Omental fat pad (tissue), 4 donors: ENCODE measurements around the gene PLCXD1. TPM values are rescaled to one million over a fixed set of nuclear protein-coding genes. Genes with fewer than 3 reads are reported as not detected.

Experiments
- ATAC-seq: fragments of 150-250 bp; one replicate; pipeline ENCODE4 v1.9.1; 2016; ENCODE audit warnings: mild to moderate bottlenecking, moderate library complexity; ENCODE audit not compliant: low FRiP score
- DNase-seq: peaks from one replicate; pipeline ENCODE4 v3.0.0-alpha.2; 2019; ENCODE audit warnings: low spot score
- total RNA-seq, 4 donors: library from RNA; depleted of rRNA; stranded (reverse); fragments of >200 nt; gene quantifications; one replicate each; pipeline ENCODE4 v1.1.0, GENCODE V29; 2016
- TF ChIP-seq, protein P1 (sequence below), 3 donors: fragments of 450-650 bp; IDR thresholded peaks; one replicate each; pipeline ENCODE4 v1.5.1; 2016 to 2017; ENCODE audit warnings: antibody characterized with exemption in 3 of 3, mild to moderate bottlenecking in 3 of 3, moderate library complexity in 2 of 3

Gene PLCXD1
- total RNA-seq, 4 donors from 2014 or later = 12.8 to 32.3 (median 21.9) TPM

DNA sequence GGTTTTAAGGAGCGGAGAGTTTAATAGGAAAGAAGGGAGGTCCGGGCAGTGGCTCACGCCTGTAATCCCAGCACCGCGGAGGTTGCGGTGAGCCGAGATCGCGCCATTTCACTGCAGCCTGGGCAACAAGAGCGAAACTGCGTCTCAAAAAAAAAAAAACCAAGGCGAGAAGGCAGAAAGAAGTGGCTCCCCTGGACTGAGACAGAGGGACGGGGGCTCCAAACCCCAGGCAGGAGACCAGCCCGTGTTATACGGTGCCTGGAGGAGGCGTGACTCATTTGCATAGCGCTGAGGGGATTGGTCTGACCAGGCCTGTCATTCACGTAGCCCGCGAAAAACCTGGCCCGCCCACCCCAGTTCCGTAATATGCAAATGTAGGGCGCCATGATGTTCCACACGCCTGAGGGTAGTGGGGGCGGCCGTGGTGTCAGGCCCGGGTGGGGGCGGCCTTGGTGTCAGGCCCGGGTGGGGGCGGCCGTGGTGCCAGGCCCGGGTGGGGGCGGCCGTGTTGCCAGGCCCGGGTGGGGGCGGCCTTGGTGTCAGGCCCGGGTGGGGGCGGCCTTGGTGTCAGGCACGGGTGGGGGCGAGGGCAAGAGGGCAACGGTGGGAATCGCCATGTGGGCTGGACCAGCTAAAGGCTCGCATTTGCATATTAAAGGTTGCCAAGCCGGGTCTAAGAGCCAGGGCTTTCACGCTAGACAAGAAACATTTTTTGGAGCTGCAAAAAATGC lies 2.1 kb downstream of the PLCXD1 start:
- TF ChIP-seq, protein P1, sequence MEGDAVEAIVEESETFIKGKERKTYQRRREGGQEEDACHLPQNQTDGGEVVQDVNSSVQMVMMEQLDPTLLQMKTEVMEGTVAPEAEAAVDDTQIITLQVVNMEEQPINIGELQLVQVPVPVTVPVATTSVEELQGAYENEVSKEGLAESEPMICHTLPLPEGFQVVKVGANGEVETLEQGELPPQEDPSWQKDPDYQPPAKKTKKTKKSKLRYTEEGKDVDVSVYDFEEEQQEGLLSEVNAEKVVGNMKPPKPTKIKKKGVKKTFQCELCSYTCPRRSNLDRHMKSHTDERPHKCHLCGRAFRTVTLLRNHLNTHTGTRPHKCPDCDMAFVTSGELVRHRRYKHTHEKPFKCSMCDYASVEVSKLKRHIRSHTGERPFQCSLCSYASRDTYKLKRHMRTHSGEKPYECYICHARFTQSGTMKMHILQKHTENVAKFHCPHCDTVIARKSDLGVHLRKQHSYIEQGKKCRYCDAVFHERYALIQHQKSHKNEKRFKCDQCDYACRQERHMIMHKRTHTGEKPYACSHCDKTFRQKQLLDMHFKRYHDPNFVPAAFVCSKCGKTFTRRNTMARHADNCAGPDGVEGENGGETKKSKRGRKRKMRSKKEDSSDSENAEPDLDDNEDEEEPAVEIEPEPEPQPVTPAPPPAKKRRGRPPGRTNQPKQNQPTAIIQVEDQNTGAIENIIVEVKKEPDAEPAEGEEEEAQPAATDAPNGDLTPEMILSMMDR (IDR thresholded peaks at IDR 0.05) = no peak
- peak; percentile 98 for ATAC-seq
- peak; percentile 83 for DNase-seq

DNA sequence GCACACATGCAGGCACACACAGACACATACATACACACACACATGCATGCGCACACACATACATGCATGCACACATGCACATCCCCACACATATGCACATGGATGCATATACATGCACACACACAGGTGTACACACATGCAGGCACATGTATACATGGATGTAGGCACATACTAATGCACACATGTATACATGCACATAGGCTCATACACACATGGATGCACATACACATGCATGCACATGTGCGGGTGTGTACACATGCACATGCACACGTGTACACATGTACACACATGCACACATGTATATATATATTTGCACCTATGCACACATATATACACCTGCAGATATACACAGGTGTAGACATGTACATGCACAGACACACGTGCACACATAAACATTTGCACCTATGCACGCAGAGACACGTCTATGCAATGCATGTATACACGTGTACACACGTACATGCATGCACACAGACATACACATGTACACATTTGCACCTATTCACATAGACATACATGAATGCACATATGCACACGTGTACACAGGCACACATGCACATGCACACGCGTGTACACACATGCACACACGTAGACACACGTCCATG lies 4.0 kb downstream of the PLCXD1 start:
- no peak for DNase-seq
- TF ChIP-seq, protein P1 (IDR thresholded peaks at IDR 0.05) = no peak
- ATAC-seq = no peak

DNA sequence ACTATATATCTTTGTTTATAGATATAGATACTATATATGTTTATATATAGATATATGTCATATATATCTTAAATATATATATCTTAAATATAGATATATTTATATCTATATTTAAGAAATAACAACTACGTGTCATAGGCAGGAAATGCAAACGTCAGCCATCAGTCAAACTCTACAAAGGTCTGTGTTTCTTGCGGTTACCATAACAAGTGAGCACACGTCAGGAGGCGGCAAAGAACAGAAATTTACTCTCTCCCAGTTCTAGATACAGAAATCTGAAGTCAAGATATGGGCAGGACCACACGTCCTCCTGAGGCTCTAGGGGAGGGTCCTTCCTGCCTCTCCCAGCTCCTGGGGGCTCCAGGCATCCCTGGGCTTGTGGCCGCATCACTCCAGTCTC lies 6.5 kb downstream of the PLCXD1 start:
- TF ChIP-seq, protein P1 (IDR thresholded peaks at IDR 0.05) = no peak
- ATAC-seq = no peak
- no peak for DNase-seq

DNA sequence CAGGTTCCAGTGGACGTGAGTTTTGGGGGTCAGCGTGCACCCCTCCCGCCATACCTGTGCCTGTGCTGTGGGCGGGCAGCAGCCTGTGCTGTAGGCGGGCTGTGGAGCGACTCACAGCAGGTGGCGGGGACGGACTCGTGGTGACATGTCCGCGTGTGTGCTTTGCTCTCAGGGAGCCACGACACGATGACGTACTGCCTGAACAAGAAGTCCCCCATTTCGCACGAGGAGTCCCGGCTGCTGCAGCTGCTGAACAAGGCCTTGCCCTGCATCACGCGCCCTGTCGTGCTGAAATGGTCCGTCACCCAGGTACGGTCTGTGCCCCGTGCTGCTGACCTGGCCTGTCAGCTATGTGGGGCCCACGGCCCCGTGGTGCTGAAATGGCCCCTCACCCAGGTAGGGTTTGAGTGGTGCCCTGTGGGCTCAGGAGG lies 7.4 kb downstream of the PLCXD1 start:
- TF ChIP-seq, protein P1 (IDR thresholded peaks at IDR 0.05) = no peak
- ATAC-seq = no peak
- no peak for DNase-seq

DNA sequence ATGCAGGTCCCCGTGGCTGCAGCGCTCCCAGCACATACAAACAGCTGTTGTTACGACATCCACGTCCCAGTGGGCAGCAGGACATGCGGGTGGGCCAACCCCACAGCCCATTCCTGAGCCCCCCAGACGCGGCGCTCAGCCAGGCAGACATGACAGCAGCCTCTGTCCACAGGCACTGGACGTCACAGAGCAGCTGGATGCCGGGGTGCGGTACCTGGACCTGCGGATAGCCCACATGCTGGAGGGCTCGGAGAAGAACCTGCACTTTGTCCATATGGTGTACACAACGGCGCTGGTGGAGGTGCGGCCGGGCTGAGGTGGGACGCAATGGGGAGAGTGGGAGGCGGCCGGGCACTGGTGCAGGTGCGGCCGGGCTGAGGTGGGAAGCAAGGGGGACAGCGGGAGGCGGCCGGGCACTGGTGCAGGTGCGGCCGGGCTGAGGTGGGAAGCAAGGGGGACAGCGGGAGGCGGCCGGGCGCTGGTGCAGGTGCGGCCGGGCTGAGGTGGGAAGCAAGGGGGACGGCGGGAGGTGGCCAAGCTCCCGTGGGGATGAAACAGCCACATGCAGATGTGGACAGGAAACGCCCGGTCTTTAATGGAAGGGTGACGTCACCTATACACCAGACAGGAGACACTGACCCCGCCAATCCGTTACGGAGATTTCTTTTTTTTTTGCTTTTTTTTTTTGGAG lies 9.4 kb downstream of the PLCXD1 start:
- TF ChIP-seq, protein P1 (IDR thresholded peaks at IDR 0.05) = no peak
- DNase-seq (no peak), ATAC-seq (no peak)

DNA sequence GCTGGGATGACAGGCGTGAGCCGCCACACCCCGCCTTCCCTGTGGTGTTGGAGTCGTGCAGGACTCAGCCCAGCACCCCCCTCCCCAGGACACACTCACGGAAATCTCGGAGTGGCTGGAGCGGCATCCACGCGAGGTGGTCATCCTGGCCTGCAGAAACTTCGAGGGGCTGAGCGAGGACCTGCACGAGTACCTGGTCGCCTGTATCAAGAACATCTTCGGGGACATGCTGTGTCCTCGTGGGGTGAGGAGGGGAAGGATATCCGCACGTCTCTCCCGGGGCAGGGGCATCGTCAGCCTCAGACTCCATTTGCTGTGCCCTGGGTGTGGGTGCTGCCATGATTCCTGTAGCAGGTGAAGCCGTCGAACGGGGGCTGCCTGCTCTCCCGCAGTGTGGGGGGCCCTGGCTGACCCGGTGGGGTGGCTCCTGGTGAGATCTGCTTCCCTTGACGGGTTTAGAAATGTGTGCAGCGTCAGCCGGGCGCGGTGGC lies 10.3 kb downstream of the PLCXD1 start:
- TF ChIP-seq, protein P1 (IDR thresholded peaks at IDR 0.05) = no peak
- DNase-seq (no peak), ATAC-seq (no peak)
